IMR-90 (cell line): Measurements from ENCODE around the gene GRN. TPM values are rescaled to one million over a fixed set of nuclear protein-coding genes. Genes with fewer than 3 reads are reported as not detected.

Source experiments
- ATAC-seq: fragments of 200-7000 bp; cut with Tn5 transposase; 2 replicates; pipeline ENCODE4 v1.9.1; 2020; ENCODE audit warnings: low read depth, mild to moderate bottlenecking, moderate library complexity
- BruUV-seq: library from RNA; stranded (reverse); fragments of 400-500 nt; replicated peaks from 2 replicates; lab custom pipeline; 2021; lab: Mats Ljungman, UMichigan
- CTCF ChIA-PET: fragments of 300-600 bp; formaldehyde crosslinking; extraction: SDS; loops from one replicate; lab custom pipeline; 2021; ENCODE audit warnings: antibody characterized with exemption; lab: Yijun Ruan, JAX
- POLR2A ChIA-PET: fragments of 300-600 bp; sonication (Branson Sonifier 250); formaldehyde crosslinking; loops from one replicate; lab custom pipeline; 2022; ENCODE audit warnings: antibody characterized with exemption; ENCODE audit not compliant: unreplicated experiment; lab: Charles Lee
- DNase-seq: peaks from one replicate; pipeline ENCODE4 v3.0.0; 2013
- H2AFZ ChIP-seq: replicated peaks from 2 replicates; pipeline ENCODE3; 2013; ENCODE audit warnings: low read length, mild to moderate bottlenecking; ENCODE audit not compliant: poor library complexity
- H2AK5ac ChIP-seq: 2 replicates; pipeline ENCODE4 v1.6.1; 2013; ENCODE audit warnings: low read depth, low read length, inconsistent platforms
- H2AK9ac ChIP-seq: replicated peaks from 2 replicates; pipeline ENCODE3; 2013; ENCODE audit warnings: mild to moderate bottlenecking, low read depth, low read length, moderate library complexity; ENCODE audit not compliant: poor library complexity
- H2BK120ac ChIP-seq: 2 replicates; pipeline ENCODE4 v1.6.1; 2013; ENCODE audit warnings: low read depth, low read length, inconsistent platforms
- H2BK15ac ChIP-seq: 3 replicates; pipeline ENCODE4 v1.6.1; 2013; ENCODE audit warnings: low read depth, low read length, inconsistent platforms
- H2BK20ac ChIP-seq: 2 replicates; pipeline ENCODE4 v1.6.1; 2013; ENCODE audit warnings: low read depth, mild to moderate bottlenecking, inconsistent platforms, low read length, moderate library complexity
- H2BK5ac ChIP-seq: 2 replicates; pipeline ENCODE4 v1.6.1; 2013; ENCODE audit warnings: mild to moderate bottlenecking, low read depth, low read length, inconsistent platforms; ENCODE audit not compliant: poor library complexity, severe bottlenecking
- H3K14ac ChIP-seq: replicated peaks from 2 replicates; pipeline ENCODE4 v1.6.1; 2013; ENCODE audit warnings: low read depth, low read length, inconsistent platforms
- H3K18ac ChIP-seq: 2 replicates; pipeline ENCODE4 v1.6.1; 2013; ENCODE audit warnings: low read depth, low read length, control low read depth
- H3K23ac ChIP-seq: 2 replicates; pipeline ENCODE4 v1.6.1; 2013; ENCODE audit warnings: low read depth, low read length, inconsistent platforms
- H3K27ac ChIP-seq: 2 replicates; pipeline ENCODE4 v1.5.1; 2013; ENCODE audit warnings: mild to moderate bottlenecking, control low read depth, low read length; ENCODE audit not compliant: insufficient read depth
- H3K27me3 ChIP-seq: 2 replicates; pipeline ENCODE4 v1.6.1; 2013; ENCODE audit warnings: low read length; ENCODE audit not compliant: control insufficient read depth, insufficient read depth
- H3K36me3 ChIP-seq: 2 replicates; pipeline ENCODE4 v1.6.1; 2013; ENCODE audit warnings: low read length, mixed read lengths; ENCODE audit not compliant: control insufficient read depth, insufficient read depth
- H3K4ac ChIP-seq: 2 replicates; pipeline ENCODE4 v1.6.1; 2013; ENCODE audit warnings: low read depth, low read length, inconsistent platforms
- H3K4me1 ChIP-seq: 2 replicates; pipeline ENCODE4 v1.6.1; 2013; ENCODE audit warnings: low read length, mixed read lengths; ENCODE audit not compliant: control insufficient read depth, insufficient read depth
- H3K4me2 ChIP-seq: 2 replicates; pipeline ENCODE4 v1.6.1; 2013; ENCODE audit warnings: low read depth, mild to moderate bottlenecking, control low read depth, low read length, moderate library complexity
- H3K4me3 ChIP-seq: 2 replicates; pipeline ENCODE4 v1.5.1; 2013; ENCODE audit warnings: low read depth, mild to moderate bottlenecking, control low read depth, low read length, moderate library complexity; ENCODE audit not compliant: insufficient read depth
- H3K56ac ChIP-seq: 2 replicates; pipeline ENCODE4 v1.6.1; 2013; ENCODE audit warnings: low read length, inconsistent platforms; ENCODE audit not compliant: insufficient read depth; ENCODE audit errors: extremely low read depth
- H3K79me1 ChIP-seq, 2 experiments: 2 replicates each; pipeline ENCODE4 v1.6.1; 2013; ENCODE audit warnings: low read length in 2 of 2, inconsistent platforms in 1 of 2, low read depth in 1 of 2
- H3K9ac ChIP-seq: 2 replicates; pipeline ENCODE4 v1.6.1; 2013; ENCODE audit warnings: low read depth, low read length, control low read depth
- H3K9me1 ChIP-seq: 2 replicates; pipeline ENCODE4 v1.6.1; 2013; ENCODE audit warnings: low read length, inconsistent platforms; ENCODE audit not compliant: insufficient read depth
- H3K9me3 ChIP-seq: 2 replicates; pipeline ENCODE4 v1.6.1; 2013; ENCODE audit warnings: low read length; ENCODE audit not compliant: control insufficient read depth, insufficient read depth
- H4K20me1 ChIP-seq: 2 replicates; pipeline ENCODE4 v1.6.1; 2013; ENCODE audit warnings: low read length, inconsistent platforms; ENCODE audit not compliant: insufficient read depth
- H4K5ac ChIP-seq: 2 replicates; pipeline ENCODE4 v1.6.1; 2013; ENCODE audit warnings: mild to moderate bottlenecking, low read depth, low read length, control low read depth
- H4K8ac ChIP-seq, 2 experiments: 2 replicates each; pipeline ENCODE4 v1.6.1; 2013; ENCODE audit warnings: low read depth in 2 of 2, low read length in 2 of 2, control low read depth in 1 of 2, inconsistent platforms in 1 of 2
- H4K91ac ChIP-seq: 2 replicates; pipeline ENCODE4 v1.6.1; 2013; ENCODE audit warnings: low read depth, low read length, inconsistent platforms; ENCODE audit not compliant: insufficient read depth
- CEBPB ChIP-seq: IDR thresholded peaks from 2 replicates; pipeline ENCODE4 v1.6.1; 2012; ENCODE audit warnings: low read depth, low read length, improper control_type of control experiment
- FOS ChIP-seq: fragments of 150-350 bp; IDR thresholded peaks from 2 replicates; pipeline ENCODE4 v1.6.1; 2016; ENCODE audit warnings: low read depth, low read length
- MAFK ChIP-seq: IDR thresholded peaks from 2 replicates; pipeline ENCODE4 v1.6.1; 2012; ENCODE audit warnings: low read depth, low read length, improper control_type of control experiment
- MAZ ChIP-seq: IDR thresholded peaks from 2 replicates; pipeline ENCODE4 v1.6.1; 2012; ENCODE audit warnings: low read depth, mild to moderate bottlenecking, low read length, improper control_type of control experiment, moderate library complexity, borderline replicate concordance
- MXI1 ChIP-seq: IDR thresholded peaks from 2 replicates; pipeline ENCODE4 v1.6.1; 2012; ENCODE audit warnings: low read depth, mild to moderate bottlenecking, low read length, moderate library complexity, borderline replicate concordance
- NFE2L2 ChIP-seq: fragments of 150-350 bp; IDR thresholded peaks from 2 replicates; pipeline ENCODE4 v1.6.1; 2016; ENCODE audit warnings: low read depth, mild to moderate bottlenecking, low read length
- POLR2A ChIP-seq: IDR thresholded peaks from 2 replicates; pipeline ENCODE4 v1.6.1; 2012; ENCODE audit warnings: mild to moderate bottlenecking, low read depth, low read length
- RAD21 ChIP-seq: IDR thresholded peaks from 2 replicates; pipeline ENCODE4 v1.6.1; 2012; ENCODE audit warnings: low read length, improper control_type of control experiment
- RCOR1 ChIP-seq: IDR thresholded peaks from 2 replicates; pipeline ENCODE4 v1.6.1; 2012; ENCODE audit warnings: mild to moderate bottlenecking, low read length, improper control_type of control experiment; ENCODE audit not compliant: insufficient replicate concordance
- RFX5 ChIP-seq: IDR thresholded peaks from 2 replicates; pipeline ENCODE4 v1.8.0; 2012; ENCODE audit warnings: low read depth, mild to moderate bottlenecking, low read length, moderate library complexity
- SMC3 ChIP-seq: fragments of 150-350 bp; IDR thresholded peaks from 2 replicates; pipeline ENCODE4 v1.6.1; 2016; ENCODE audit warnings: low read depth, mild to moderate bottlenecking, antibody characterized with exemption, low read length, moderate library complexity
- USF2 ChIP-seq: fragments of 150-350 bp; IDR thresholded peaks from 2 replicates; pipeline ENCODE4 v1.6.1; 2017; ENCODE audit warnings: mild to moderate bottlenecking, antibody characterized with exemption, low read length, low read depth
- WGBS, 2 experiments: methylation state at CpG; one replicate each; pipeline versions ENCODE4 v1.1.5 to v1.1.7; 2013; ENCODE audit warnings: missing lambda C conversion rate in 2 of 2; ENCODE audit not compliant: insufficient read length in 1 of 2; ENCODE audit errors: extremely low coverage in 2 of 2; 5-methylcytosine and 5-hydroxymethylcytosine counted together
- dilution Hi-C: fragments of 300-500 bp; cut with HindIII; formaldehyde crosslinking; loops from one replicate; pipeline ENCODE4 v1.14.3; 2018; ENCODE audit warnings: low sequenced_read_pairs; ENCODE audit not compliant: unreplicated experiment
- in situ Hi-C: fragments of 300-500 bp; cut with MboI; formaldehyde crosslinking; loops from 3 replicates; pipeline ENCODE4 v1.14.3; 2019; ENCODE audit warnings: low sequenced_read_pairs, inconsistent platforms, mixed read lengths
- intact Hi-C: fragments of 100-400 bp; cut with micrococcal nuclease; formaldehyde crosslinking; loops from 2 replicates; pipeline ENCODE4 v1.10.0; 2022
- polyA plus RNA-seq, 3 experiments: library from polyadenylated mRNA; depleted of rRNA; stranded (reverse); fragments of >200 nt; gene quantifications; 2 replicates each; pipeline ENCODE4 v1.2.3, GENCODE V29; 2012; ENCODE audit warnings: low replicate concordance in 1 of 3
- total RNA-seq: library from RNA; depleted of rRNA; stranded (reverse); fragments of >200 nt; gene quantifications from 2 replicates; pipeline ENCODE4 v1.2.3, GENCODE V29; 2012
- TF ChIP-seq, protein P1 (sequence below): conservative IDR thresholded peaks from 2 replicates; pipeline ENCODE4 v1.5.1; 2012; ENCODE audit warnings: mild to moderate bottlenecking, low read depth, low read length, improper control_type of control experiment
- TF ChIP-seq, protein P2 (sequence below): fragments of 150-350 bp; IDR thresholded peaks from 2 replicates; pipeline ENCODE4 v1.6.1; 2016; ENCODE audit warnings: low read depth, mild to moderate bottlenecking, low read length, moderate library complexity, borderline replicate concordance

GRN gene
- total and polyA plus RNA-seq, 2 of the 4 experiments (the other 2 are of a cell fraction) = 38.9 to 494 TPM

DNA sequence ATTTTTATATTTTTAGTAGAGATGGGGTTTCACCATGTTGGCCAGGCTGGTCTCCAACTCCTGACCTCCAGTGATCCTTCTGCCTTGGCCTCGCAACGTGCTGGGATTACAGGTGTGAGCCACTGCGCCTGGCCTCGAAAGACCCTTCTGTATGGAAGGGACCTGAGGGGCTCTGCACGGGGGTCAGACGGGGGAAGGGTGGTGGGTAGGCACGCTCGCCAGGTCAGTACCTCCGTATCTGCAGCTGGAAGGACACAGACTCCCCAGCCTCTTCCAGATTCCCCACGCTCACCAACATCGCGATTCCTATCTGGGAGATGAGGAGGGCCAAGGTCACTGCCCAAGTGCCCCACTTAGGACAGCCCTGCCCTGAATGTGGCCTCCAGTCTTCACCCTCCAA lies 31.7 kb downstream of the GRN start:
- Histone ChIP-seq H2AK5ac (no peak overlapping the region), H4K20me1 (no peaks in the 10 kb centered on the region)
- intact Hi-C loops = no loop called here

More for the DNA sequence above, 31.7 kb downstream of the GRN start:
- Histone ChIP-seq H4K8ac (no peak overlapping the region), H3K27ac (no peak overlapping the region), H3K23ac (no peak overlapping the region), H3K56ac (no peak overlapping the region), H3K9me1 (0 out of 2 replicates have a peak, but pooled peaks cover 5% of the 10 kb centered on the region), H4K5ac (no peak overlapping the region), H3K9me3 (no peaks in the 10 kb centered on the region), H4K91ac (no peak overlapping the region), H2AK9ac (no peak overlapping the region), H3K4me3 (no peak overlapping the region), H2BK15ac (no peak overlapping the region), H3K18ac (no peak overlapping the region), H2AFZ (no peak overlapping the region), H2BK5ac (no peak overlapping the region), H3K4me2 (no peak overlapping the region), H2BK20ac (no peak overlapping the region), H2BK120ac (no peak overlapping the region), H3K27me3 (peaks cover 18% of the 10 kb centered on the region), H3K4me1 (peaks cover 2% of the 10 kb centered on the region; the same call in 1 of the 2 replicates), H3K14ac (no peak overlapping the region), H3K4ac (no peak overlapping the region), H3K9ac (no peak overlapping the region), H3K79me1 (no peaks in the 10 kb centered on the region), H3K36me3 (no peaks in the 10 kb centered on the region)
- TF ChIP-seq, protein P1, sequence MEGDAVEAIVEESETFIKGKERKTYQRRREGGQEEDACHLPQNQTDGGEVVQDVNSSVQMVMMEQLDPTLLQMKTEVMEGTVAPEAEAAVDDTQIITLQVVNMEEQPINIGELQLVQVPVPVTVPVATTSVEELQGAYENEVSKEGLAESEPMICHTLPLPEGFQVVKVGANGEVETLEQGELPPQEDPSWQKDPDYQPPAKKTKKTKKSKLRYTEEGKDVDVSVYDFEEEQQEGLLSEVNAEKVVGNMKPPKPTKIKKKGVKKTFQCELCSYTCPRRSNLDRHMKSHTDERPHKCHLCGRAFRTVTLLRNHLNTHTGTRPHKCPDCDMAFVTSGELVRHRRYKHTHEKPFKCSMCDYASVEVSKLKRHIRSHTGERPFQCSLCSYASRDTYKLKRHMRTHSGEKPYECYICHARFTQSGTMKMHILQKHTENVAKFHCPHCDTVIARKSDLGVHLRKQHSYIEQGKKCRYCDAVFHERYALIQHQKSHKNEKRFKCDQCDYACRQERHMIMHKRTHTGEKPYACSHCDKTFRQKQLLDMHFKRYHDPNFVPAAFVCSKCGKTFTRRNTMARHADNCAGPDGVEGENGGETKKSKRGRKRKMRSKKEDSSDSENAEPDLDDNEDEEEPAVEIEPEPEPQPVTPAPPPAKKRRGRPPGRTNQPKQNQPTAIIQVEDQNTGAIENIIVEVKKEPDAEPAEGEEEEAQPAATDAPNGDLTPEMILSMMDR = no peak
- TF ChIP-seq, protein P2, sequence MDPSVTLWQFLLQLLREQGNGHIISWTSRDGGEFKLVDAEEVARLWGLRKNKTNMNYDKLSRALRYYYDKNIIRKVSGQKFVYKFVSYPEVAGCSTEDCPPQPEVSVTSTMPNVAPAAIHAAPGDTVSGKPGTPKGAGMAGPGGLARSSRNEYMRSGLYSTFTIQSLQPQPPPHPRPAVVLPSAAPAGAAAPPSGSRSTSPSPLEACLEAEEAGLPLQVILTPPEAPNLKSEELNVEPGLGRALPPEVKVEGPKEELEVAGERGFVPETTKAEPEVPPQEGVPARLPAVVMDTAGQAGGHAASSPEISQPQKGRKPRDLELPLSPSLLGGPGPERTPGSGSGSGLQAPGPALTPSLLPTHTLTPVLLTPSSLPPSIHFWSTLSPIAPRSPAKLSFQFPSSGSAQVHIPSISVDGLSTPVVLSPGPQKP = no peak
- TF ChIP-seq RAD21 (no peak), CEBPB (no peak), FOS (no peak), NFE2L2 (no peak), SMC3 (no peak), MAFK (no peak), MAZ (no peak), USF2 (no peak), MXI1 (no peak), POLR2A (no peak), RFX5 (no peak), RCOR1 (no peak)
- DNase-seq (no peak), ATAC-seq (no peak)
- dilution Hi-C loops = no loop called here
- ChIA-PET POLR2A (no interaction called here), CTCF (interaction anchor here (0.7 to 1.5 kb wide), 4 partner anchors 10 to 152 kb away, joined by 3 to 6 read pairs (median 4); partner anchors contain the start of gene FAM171A2)
- BruUV-seq = no TSS peak
- in situ Hi-C loops = no loop called here
- 97% methylated on average over 5 of the region's 12 CpGs; no CpG with 5 or more reads in 1 of the 2 experiments for WGBS, 2 experiments
